SK-N-MC (cell line): Measurements from ENCODE around the gene GPC1.
"Not testable (repeated sequence)": the region's sequence is repeated elsewhere in the genome, so short reads cannot be mapped to it uniquely, and the experiment has no call there.

Experiments
- EZH2 ChIP-seq: fragments of 200-600 bp; sonication (generic); IDR thresholded peaks from one replicate; pipeline ENCODE4 v1.6.1; 2017; ENCODE audit warnings: antibody characterized with exemption
- FOXP2 ChIP-seq: optimal IDR thresholded peaks from 2 replicates; pipeline ENCODE3; 2011; ENCODE audit warnings: mild to moderate bottlenecking, moderate library complexity; ENCODE audit not compliant: insufficient read depth; ENCODE audit errors: extremely low read length, control extremely low read depth
- POLR2AphosphoS5 ChIP-seq: IDR thresholded peaks from 2 replicates; pipeline ENCODE4 v1.6.1; 2012; ENCODE audit warnings: mild to moderate bottlenecking, low read depth, low read length, borderline replicate concordance

DNA sequence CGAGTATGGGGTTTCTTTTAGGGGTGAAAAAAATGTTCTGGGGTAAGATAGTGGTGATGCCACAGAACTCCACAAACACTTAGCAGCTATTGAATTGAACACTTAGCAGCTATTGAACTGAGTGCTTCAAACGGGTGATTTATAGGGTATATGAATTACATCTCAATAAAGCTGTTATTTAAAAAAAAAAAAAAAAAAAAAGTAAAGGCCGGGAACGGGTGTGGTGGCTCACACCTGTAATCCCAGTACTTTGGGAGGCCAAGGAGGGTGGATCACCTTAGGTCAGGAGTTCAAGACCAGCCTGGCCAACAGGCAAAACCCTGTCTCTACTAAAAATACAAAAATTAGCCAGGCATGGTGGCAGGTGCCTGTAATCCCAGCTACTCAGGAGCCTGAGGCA is 48.7 kb upstream of the GPC1 start:
- not testable (repeated sequence) for TF ChIP-seq EZH2, POLR2AphosphoS5, FOXP2
